Hematopoietic multipotent progenitor cell treated with erythropoietin and hydrocortisone succinate and interleukin-3 and kit ligand, for 15 days (in vitro differentiated cells): ENCODE data around the gene PRXL2A.
"Not testable (repeated sequence)": the region's sequence is repeated elsewhere in the genome, so short reads cannot be mapped to it uniquely, and the experiment has no call there.

Source experiments
- DNase-seq: peaks from one replicate; pipeline ENCODE4 v3.0.0-alpha.2; 2015; ENCODE audit warnings: low spot score

Gene PRXL2A

GRCh38 chr10:80408242-80409101, at the start of gene PRXL2A:
Gene PRXL2A, plus strand, starts transcription at chr10:80408551. Its CDS starts 11,917 bp downstream, at chr10:80420468.
- DNase-seq, result no peak

GRCh38 chr10:80358925-80359324, 49.4 kb upstream of the PRXL2A start:
- DNase-seq, result not testable (repeated sequence)

GRCh38 chr10:80359644-80360043, 48.7 kb upstream of the PRXL2A start:
- DNase-seq, result no peak

- no peak for DNase-seq
Measured at GRCh38 chr10:80365510-80365909, 42.8 kb upstream of the PRXL2A start.

GRCh38 chr10:80371467-80371866, 36.9 kb upstream of the PRXL2A start:
- no peak for DNase-seq

GRCh38 chr10:80372675-80373074, 35.7 kb upstream of the PRXL2A start:
- no peak for DNase-seq

- DNase-seq, result no peak
Measured at GRCh38 chr10:80373502-80373901, 34.8 kb upstream of the PRXL2A start.

- DNase-seq, result no peak
Measured at GRCh38 chr10:80379701-80380100, 28.6 kb upstream of the PRXL2A start.

- DNase-seq, result no peak
Measured at GRCh38 chr10:80380185-80380584, 28.2 kb upstream of the PRXL2A start.

- DNase-seq, result peak; percentile 20
Measured at GRCh38 chr10:80382989-80383388, 25.4 kb upstream of the PRXL2A start.

- no peak for DNase-seq
Measured at GRCh38 chr10:80390740-80391139, 17.6 kb upstream of the PRXL2A start.

- no peak for DNase-seq
Measured at GRCh38 chr10:80392250-80392649, 16.1 kb upstream of the PRXL2A start.

GRCh38 chr10:80394358-80394916, 13.9 kb upstream of the PRXL2A start:
- no peak for DNase-seq

- DNase-seq, result no peak
Measured at GRCh38 chr10:80397014-80397413, 11.3 kb upstream of the PRXL2A start.

GRCh38 chr10:80400136-80400804, 8.1 kb upstream of the PRXL2A start:
- DNase-seq, result no peak

GRCh38 chr10:80405035-80405434, 3.3 kb upstream of the PRXL2A start:
- DNase-seq, result no peak

- DNase-seq, result no peak
Measured at GRCh38 chr10:80405626-80406025, 2.7 kb upstream of the PRXL2A start.

GRCh38 chr10:80406204-80406603, 2.1 kb upstream of the PRXL2A start:
- DNase-seq, result no peak

GRCh38 chr10:80407812-80408241, 524 bp upstream of the PRXL2A start:
- DNase-seq, result no peak

- DNase-seq, result no peak
Measured at GRCh38 chr10:80409121-80409520, 770 bp downstream of the PRXL2A start.

GRCh38 chr10:80410122-80410521, 1.8 kb downstream of the PRXL2A start:
- no peak for DNase-seq

- peak; percentile 34 for DNase-seq
Measured at GRCh38 chr10:80410578-80411145, 2.3 kb downstream of the PRXL2A start.

- DNase-seq, result no peak
Measured at GRCh38 chr10:80411267-80411668, 2.9 kb downstream of the PRXL2A start.
